ENCODE measurements around the gene SLC17A3.

The SLC17A3 gene

DNA sequence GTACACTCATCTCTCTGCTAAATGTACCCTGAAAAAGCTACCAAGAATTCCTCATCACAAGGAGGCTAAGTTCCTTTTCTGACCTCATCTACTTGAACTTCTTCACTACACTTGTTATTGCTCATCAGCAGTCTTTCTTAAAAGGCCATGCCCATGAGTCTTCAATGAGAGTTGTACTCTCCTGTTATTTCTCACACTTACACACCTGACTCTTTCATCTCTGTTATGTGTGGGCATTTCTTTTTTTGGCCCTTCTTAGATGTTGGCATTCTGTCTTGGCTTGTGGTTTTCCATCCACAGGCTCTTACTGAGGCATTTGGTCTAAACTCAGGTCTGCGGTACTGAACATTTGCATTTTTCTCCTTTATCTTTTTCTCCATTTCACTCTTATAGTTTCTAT, 31.5 kb downstream of the SLC17A3 start:
- Histone ChIP-seq H2AFZ (ENCODE audit: low read depth, low read length) (no peak overlapping the region), H3K4me2 (ENCODE audit: insufficient read depth, low read length) (no peak overlapping the region), H4K20me1 (ENCODE audit: insufficient read depth, low read length) (no peaks in the 10 kb centered on the region), H3K27ac (ENCODE audit: low read length) (no peak overlapping the region), H3K4me3 (ENCODE audit: low read depth in 1 of 2, low read length in 2 of 2) (no peak overlapping the region), H3K9me3 (ENCODE audit: insufficient read depth, low read length, severe bottlenecking) (no peaks in the 10 kb centered on the region), H3K4me1 (ENCODE audit: insufficient read depth, low read length) (no peaks in the 10 kb centered on the region), H3K27me3 (ENCODE audit: insufficient read depth, low read length, poor library complexity) (no peaks in the 10 kb centered on the region), H3K36me3 (ENCODE audit: insufficient read depth, low read length) (no peaks in the 10 kb centered on the region), H3K9ac (ENCODE audit: low read depth, low read length) (no peak overlapping the region), H3K79me2 (ENCODE audit: insufficient read depth, low read length) (no peaks in the 10 kb centered on the region)
- no peak for DNase-seq
- no peak for ATAC-seq (ENCODE audit: insufficient read depth, low read depth)
- TF ChIP-seq, protein P1, sequence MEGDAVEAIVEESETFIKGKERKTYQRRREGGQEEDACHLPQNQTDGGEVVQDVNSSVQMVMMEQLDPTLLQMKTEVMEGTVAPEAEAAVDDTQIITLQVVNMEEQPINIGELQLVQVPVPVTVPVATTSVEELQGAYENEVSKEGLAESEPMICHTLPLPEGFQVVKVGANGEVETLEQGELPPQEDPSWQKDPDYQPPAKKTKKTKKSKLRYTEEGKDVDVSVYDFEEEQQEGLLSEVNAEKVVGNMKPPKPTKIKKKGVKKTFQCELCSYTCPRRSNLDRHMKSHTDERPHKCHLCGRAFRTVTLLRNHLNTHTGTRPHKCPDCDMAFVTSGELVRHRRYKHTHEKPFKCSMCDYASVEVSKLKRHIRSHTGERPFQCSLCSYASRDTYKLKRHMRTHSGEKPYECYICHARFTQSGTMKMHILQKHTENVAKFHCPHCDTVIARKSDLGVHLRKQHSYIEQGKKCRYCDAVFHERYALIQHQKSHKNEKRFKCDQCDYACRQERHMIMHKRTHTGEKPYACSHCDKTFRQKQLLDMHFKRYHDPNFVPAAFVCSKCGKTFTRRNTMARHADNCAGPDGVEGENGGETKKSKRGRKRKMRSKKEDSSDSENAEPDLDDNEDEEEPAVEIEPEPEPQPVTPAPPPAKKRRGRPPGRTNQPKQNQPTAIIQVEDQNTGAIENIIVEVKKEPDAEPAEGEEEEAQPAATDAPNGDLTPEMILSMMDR (IDR thresholded peaks at IDR 0.05; ENCODE audit: borderline replicate concordance, extremely low read depth, low read length, poor library complexity, severe bottlenecking) = no peak
- TF ChIP-seq EZH2 (IDR thresholded peaks at IDR 0.05; ENCODE audit: borderline replicate concordance, low read depth, low read length, severe bottlenecking) = no peak

DNA sequence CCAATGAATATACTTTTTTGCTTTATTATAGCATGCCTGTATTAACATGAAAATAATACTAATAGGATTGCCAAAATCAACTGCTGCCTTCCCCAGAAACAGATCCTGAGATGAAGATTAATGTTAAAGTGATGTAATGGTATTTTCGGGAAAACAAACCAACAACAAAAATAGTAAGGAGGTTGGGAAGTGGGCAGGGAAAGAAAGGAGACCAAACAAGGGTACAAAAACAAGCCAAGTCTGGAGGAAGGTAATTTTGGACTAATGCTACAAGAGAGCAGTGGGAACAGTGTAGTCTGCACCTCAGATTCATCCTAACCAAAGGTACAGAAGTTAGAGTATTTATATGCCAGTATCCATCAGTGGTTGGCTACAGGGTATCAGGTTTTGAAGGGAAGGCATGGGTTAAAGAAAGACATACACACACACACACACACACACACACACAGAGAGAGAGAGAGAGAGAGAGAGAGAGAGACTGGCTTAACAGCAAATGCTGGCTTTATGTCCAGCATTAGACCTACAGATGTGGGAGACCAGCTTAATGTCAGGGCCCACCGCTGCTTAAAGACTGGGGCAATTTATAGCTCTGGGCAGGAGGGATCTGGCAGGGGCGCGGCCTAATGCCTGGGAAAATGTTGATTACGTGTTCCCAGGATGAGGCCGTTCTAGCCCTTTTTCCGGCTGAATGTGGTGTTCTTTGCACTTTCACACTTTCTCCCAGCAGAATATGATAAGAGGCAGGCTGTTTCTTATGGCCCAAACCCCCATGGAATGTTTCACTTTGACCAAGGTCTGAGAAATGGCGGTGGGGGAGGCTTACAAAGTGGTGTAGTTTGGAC, 38.4 kb downstream of the SLC17A3 start:
- Histone ChIP-seq H3K4me3 (ENCODE audit: low read depth in 1 of 2, low read length in 2 of 2) (no peak overlapping the region), H3K4me1 (ENCODE audit: insufficient read depth, low read length) (no peaks in the 10 kb centered on the region)

GRCh38 chr6:25834950-25835349, 39.1 kb downstream of the SLC17A3 start:
- Histone ChIP-seq H3K79me2 (ENCODE audit: insufficient read depth, low read length) (no peaks in the 10 kb centered on the region), H3K9me3 (ENCODE audit: insufficient read depth, low read length, severe bottlenecking) (no peaks in the 10 kb centered on the region), H3K36me3 (ENCODE audit: insufficient read depth, low read length) (no peaks in the 10 kb centered on the region), H3K4me2 (ENCODE audit: insufficient read depth, low read length) (no peak overlapping the region), H3K4me3 (ENCODE audit: low read depth in 1 of 2, low read length in 2 of 2) (no peak overlapping the region), H2AFZ (ENCODE audit: low read depth, low read length) (no peak overlapping the region), H3K4me1 (ENCODE audit: insufficient read depth, low read length) (no peaks in the 10 kb centered on the region), H3K27ac (ENCODE audit: low read length) (no peak overlapping the region), H3K9ac (ENCODE audit: low read depth, low read length) (no peak overlapping the region), H4K20me1 (ENCODE audit: insufficient read depth, low read length) (no peaks in the 10 kb centered on the region), H3K27me3 (ENCODE audit: insufficient read depth, low read length, poor library complexity) (peaks cover 3% of the 10 kb centered on the region)
- TF ChIP-seq, protein P1 (IDR thresholded peaks at IDR 0.05; ENCODE audit: borderline replicate concordance, extremely low read depth, low read length, poor library complexity, severe bottlenecking) = no peak
- TF ChIP-seq EZH2 (IDR thresholded peaks at IDR 0.05; ENCODE audit: borderline replicate concordance, low read depth, low read length, severe bottlenecking) = no peak
- DNase-seq = no peak
- no peak for ATAC-seq (ENCODE audit: insufficient read depth, low read depth)

More for the DNA sequence above, 38.4 kb downstream of the SLC17A3 start:
- Histone ChIP-seq H4K20me1 (ENCODE audit: insufficient read depth, low read length) (no peaks in the 10 kb centered on the region), H3K4me2 (ENCODE audit: insufficient read depth, low read length) (no peak overlapping the region), H3K79me2 (ENCODE audit: insufficient read depth, low read length) (no peaks in the 10 kb centered on the region), H3K9me3 (ENCODE audit: insufficient read depth, low read length, severe bottlenecking) (no peaks in the 10 kb centered on the region), H3K9ac (ENCODE audit: low read depth, low read length) (no peak overlapping the region), H3K27ac (ENCODE audit: low read length) (no peak overlapping the region), H2AFZ (ENCODE audit: low read depth, low read length) (no peak overlapping the region), H3K36me3 (ENCODE audit: insufficient read depth, low read length) (no peaks in the 10 kb centered on the region), H3K27me3 (ENCODE audit: insufficient read depth, low read length, poor library complexity) (peaks cover 3% of the 10 kb centered on the region)
- TF ChIP-seq EZH2 (IDR thresholded peaks at IDR 0.05; ENCODE audit: borderline replicate concordance, low read depth, low read length, severe bottlenecking) = no peak
- TF ChIP-seq, protein P1 (IDR thresholded peaks at IDR 0.05; ENCODE audit: borderline replicate concordance, extremely low read depth, low read length, poor library complexity, severe bottlenecking) = no peak
- ATAC-seq (ENCODE audit: insufficient read depth, low read depth) (no peak), DNase-seq (no peak)
